NCI-H82 treated with DMSO at 0.1 percent for 48 hours (cell line): ENCODE measurements around the gene TCF7L2.
A peak's percentile ranks its signal among the peaks of the same experiment; 100 is the strongest.

Experiments
- DNase-seq: peaks from one replicate; lab custom pipeline; 2025; ENCODE audit not compliant: unreplicated experiment; lab: John Stamatoyannopoulos, UW

The TCF7L2 gene

GRCh38 chr10:113115556-113115955 lies 165.5 kb downstream of the TCF7L2 start:
- no peak for DNase-seq

GRCh38 chr10:113118882-113119281 lies 168.8 kb downstream of the TCF7L2 start:
- DNase-seq, result no peak

GRCh38 chr10:113119801-113120200 lies 169.8 kb downstream of the TCF7L2 start:
- no peak for DNase-seq

GRCh38 chr10:113121153-113121552 lies 171.1 kb downstream of the TCF7L2 start:
- no peak for DNase-seq

DNA sequence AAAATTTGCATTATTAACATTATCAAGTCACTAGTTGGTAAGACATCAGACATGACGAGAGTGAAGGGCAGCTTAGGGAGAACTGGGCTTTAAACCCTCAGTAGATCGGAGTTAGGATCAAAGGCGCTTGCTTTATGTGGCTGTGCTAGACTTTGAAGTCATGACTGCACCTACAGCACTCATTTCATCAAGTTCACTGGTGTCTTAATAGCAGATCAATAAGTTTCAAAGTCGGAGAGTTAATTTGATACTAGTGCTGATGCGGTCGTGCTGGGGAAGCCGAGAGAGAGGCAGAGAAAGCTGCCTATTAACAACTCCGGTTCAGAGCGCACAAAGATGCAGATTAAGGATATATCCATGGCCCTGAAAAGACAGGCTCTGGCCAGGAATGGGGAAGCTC lies 172.9 kb downstream of the TCF7L2 start:
- no peak for DNase-seq

GRCh38 chr10:113124724-113125123 lies 174.7 kb downstream of the TCF7L2 start:
- no peak for DNase-seq

- no peak for DNase-seq
Observed at GRCh38 chr10:113125612-113126011, 175.6 kb downstream of the TCF7L2 start.

- DNase-seq, result peak; percentile 10
Observed at GRCh38 chr10:113126229-113127201, 176.5 kb downstream of the TCF7L2 start.

- no peak for DNase-seq
Observed at GRCh38 chr10:113127261-113127900, 177.3 kb downstream of the TCF7L2 start.

DNA sequence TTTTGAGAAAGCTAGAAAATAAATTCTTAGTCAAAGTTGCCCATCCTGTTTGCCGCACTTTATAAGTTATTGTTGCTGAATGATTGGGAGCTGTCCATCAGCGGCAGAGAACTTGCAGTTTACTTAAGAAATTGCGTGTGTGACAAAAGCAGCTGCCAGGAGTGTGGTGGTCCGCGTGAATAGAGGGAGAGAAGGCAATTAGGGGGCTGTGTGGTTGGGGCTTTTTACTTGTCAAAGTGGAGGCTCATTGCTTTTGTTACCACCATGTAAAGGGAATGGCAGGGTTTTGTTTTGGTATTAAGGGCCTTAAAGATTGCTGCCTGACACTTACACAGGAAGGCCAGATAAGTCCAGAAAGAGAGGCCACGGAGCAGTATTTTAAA lies 177.8 kb downstream of the TCF7L2 start:
- DNase-seq, result no peak

DNA sequence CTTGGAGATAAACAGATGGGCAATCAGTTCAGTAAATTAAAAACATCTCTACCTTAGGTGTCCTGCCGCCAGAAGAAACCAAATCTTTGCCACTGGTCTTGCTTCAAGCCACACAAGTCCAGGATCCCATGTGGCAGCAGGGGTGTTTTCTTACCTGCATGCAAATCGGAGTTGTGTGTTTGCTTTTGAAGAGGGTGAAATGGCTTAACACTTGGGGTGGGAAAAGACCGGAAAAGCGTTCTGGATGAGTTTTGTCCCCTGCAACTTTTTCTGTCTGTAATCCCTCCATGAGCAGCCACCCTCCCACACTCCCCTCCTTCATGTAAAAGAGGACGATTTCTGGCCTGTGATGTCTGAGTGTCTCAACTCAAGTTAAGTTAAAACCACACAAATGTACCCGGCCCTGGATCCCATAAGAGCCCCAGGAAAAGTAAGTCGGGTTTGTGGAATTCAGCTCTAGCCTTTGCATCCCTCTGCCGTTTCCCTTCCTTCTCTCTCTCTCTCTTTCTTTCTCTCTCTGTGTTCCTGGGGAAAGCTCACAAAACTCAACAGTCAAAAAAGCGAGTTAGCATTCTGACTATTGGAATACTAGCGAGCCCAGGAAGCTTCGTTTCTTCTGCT lies 178.5 kb downstream of the TCF7L2 start:
- DNase-seq, result no peak

DNA sequence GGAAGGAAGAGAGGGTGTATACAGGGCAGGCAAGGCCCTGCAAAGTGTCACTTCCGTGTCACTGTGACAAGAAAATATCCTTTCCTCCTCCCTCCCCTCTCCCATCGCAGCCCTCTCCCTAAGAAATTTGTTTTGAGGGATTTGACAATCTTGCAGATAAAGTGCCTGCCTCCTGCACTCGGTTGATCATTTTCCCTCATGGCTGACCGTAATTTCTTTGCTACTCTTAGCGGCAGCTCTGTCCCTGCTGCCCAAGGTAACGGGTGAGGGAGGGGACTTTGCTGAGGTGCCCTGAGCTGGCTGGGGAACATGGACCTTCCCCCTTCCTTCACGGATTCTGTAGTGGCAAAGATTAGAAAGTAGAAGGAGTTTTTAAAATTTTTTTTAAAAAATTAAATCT lies 179.1 kb downstream of the TCF7L2 start:
- no peak for DNase-seq

GRCh38 chr10:113130014-113130641 lies 180.1 kb downstream of the TCF7L2 start:
- no peak for DNase-seq

- no peak for DNase-seq
Observed at GRCh38 chr10:113131613-113132261, 181.7 kb downstream of the TCF7L2 start.

GRCh38 chr10:113132591-113133121 lies 182.6 kb downstream of the TCF7L2 start:
- no peak for DNase-seq

GRCh38 chr10:113133497-113134115 lies 183.6 kb downstream of the TCF7L2 start:
- DNase-seq, result no peak

DNA sequence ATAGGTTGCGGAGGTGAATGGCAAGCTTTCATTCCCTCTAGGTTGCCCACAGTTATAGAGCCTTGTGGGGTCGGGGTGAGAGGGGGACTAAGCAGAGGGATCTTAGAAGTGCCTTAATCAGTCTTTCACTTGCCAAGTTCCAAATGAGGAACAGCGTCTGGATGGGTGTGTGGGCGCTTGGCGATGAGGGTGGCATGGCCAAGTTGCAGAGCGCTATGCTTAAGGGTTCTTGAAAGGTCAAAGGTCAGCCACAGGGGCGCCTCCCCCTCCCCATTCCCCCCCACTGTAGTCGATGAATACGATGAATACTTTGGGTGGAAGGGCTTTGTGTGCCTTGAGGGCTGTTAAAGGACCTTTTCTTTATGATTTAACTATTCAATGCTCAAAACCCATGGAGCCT lies 185.0 kb downstream of the TCF7L2 start:
- no peak for DNase-seq

- DNase-seq, result no peak
Observed at GRCh38 chr10:113137941-113138685, 188.1 kb downstream of the TCF7L2 start.

GRCh38 chr10:113138937-113139585 lies 189.0 kb downstream of the TCF7L2 start:
- DNase-seq, result no peak
